Fibroblast of gingiva (primary cell): Measurements from ENCODE around the gene RRAD.
A peak's percentile ranks its signal among the peaks of the same experiment; 100 is the strongest.
"Not testable (repeated sequence)": the region's sequence is repeated elsewhere in the genome, so short reads cannot be mapped to it uniquely, and the experiment has no call there.

ENCODE experiments used
- DNase-seq: peaks from one replicate; pipeline ENCODE4 v3.0.0-alpha.2; 2011; ENCODE audit warnings: low read depth

RRAD gene

GRCh38 chr16:66900721-66901441 is 24.5 kb downstream of the RRAD start:
- DNase-seq = no peak

DNA sequence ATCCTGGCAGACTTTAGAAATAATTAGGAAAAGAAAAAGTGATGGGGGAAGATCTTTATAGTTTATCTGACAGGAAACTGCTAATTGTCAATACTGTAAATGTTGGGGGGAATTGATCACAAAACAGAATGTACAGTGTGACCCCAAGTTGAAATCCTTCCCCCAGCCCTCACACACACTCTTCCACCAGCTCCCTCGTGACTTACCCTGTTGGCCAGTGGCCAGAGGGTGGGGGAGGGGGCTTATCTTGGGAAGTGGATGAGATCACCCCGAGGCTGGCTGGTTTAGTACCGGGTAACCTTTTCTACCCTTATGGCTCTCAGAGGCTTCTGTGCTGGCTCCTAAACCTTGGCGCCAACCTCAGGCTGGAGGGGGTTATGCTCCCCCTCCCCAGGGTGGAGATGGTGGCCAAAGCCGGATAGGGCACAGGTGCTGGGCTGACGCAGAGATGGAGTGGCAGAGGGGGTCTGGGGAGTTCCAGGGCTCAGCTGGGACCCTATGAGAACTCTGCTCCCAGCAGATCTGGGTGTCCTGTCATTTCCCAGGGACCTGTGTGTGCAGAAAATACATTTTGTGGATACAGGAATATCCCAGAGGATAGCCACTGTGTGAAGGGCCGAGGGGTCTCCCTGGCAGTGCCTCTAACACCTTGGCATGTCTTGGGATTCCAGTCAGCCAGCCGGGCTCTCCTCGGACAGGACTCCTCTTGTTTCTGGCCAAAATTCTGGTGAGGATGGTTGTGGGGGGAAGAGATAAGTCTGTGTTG is 25.2 kb downstream of the RRAD start:
- DNase-seq = no peak

DNA sequence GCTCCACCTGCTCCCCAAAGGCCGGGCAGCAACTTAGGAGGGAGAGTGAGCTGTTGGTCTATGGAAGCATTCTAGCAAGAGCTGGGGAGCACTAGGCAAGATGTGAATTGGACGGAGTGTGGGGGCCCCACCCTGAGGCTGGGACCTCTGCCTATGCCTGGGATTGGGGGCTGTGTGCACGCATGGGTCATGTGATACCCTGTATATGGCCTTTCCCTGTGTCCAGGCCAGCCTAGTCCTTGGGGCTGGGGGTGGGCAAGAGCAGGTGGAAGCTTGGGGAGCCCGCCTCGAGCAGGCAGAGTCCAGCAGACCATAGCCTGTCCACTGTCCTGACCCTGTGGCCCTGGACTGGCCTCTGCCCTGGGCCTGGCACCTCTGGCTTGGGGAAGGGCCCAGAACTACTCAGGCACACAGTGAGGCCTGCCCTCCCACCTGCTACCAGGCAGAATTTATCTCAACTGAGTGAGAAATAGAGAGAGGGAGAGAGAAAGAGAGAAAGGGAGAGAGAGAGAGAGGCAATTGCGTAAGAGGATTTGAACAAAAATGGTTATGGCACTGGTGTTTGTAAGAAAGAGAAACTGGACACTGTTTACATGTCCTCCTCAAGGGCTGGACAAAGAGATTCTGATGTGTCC is 25.9 kb downstream of the RRAD start:
- peak; percentile 79 for DNase-seq

- DNase-seq = no peak
Observed at GRCh38 chr16:66898933-66899309, 26.4 kb downstream of the RRAD start.

DNA sequence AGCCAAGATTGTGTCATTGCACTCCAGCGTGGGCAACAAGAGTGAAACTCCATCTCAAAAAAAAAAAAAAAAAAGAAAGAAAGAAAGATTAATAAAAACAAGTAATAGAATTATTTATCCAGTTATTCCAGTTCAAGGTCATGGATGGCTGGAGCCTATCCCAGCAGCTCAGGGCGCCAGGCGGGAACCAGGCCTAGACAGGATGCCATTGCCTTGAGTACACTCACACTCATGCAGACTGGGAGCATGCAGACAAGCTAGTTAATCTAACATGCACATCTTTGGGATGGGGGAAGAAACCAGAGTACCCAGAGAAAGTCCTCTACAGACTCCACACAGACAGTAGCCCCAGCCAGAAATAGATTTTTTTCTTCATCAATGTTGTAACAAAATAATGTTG is 27.1 kb downstream of the RRAD start:
- peak; percentile 46 for DNase-seq

GRCh38 chr16:66896682-66897081 is 28.7 kb downstream of the RRAD start:
- DNase-seq = not testable (repeated sequence)

DNA sequence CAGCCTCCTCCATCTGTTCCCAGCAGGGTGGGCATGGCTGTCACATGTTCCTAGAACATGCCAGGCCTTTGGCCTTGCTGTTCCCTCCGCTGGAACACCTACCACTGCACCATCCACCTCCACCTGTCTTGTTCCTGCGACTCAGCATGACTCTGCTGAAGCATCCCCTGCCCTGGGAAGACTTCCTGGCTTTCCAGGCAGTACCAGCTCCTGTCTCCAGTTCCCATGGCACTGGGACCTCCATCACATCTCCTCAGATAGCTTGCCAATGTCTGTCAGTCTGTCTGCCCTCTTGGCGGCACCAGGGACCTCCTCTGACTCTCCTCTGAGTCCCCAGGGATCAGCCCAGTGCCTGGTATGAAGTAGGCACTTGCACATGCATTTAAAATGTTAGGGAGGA is 29.3 kb downstream of the RRAD start:
- no peak for DNase-seq

DNA sequence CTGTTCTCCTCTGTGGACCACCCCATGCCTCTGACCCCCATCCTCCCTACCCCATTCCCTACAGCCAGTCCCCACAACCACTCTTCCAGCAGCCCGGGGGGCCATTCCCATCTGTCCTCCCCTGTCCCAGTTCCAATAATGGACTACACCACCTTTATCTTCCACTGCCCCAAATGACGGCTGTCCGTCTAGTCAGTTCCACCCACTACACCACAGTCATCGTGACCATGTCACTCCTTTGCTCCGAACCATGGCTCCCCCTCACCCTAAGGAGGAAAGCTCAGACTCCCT is 29.7 kb downstream of the RRAD start:
- DNase-seq = no peak

DNA sequence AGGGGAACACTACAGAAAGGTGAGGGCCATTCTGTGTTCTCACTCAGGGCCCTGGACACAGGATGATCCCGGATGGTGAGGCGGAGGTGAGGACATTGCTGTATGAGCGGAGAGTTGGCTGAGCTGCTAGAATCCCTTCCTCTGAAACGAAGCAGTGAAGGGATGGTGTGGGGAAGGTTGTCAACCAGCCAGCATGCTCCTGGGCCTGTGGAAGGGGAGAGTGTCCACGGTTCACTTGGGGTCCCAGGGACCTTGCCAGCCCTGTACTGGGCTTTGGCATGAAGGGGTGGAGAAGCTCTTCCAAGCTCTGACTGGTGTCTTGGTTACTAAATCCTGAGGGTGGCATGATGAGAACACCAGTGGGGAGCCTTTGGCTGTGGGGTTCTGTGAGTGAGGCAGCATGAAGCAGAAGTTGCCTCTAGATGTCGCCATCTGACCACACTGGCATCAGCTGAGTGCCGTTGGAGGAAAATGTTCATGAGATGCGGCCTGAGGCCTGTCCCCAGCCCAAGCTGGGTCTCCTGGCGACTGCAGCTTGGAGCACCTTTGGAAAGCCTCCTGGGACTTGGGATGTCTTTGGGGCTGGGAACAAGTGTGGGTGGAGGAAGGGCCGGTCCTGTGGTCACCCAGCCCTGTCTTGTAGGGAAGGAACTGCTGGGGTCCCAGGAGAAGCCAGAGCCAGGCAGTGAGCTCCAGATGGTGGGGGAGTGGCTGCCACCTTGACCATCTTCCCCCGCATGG is 30.2 kb downstream of the RRAD start:
- peak; percentile 64 for DNase-seq

- no peak for DNase-seq
Observed at GRCh38 chr16:66894055-66894454, 31.3 kb downstream of the RRAD start.

GRCh38 chr16:66891797-66892196 is 33.5 kb downstream of the RRAD start:
- DNase-seq = no peak

- DNase-seq = no peak
Observed at GRCh38 chr16:66891360-66891759, 34.0 kb downstream of the RRAD start.

- no peak for DNase-seq
Observed at GRCh38 chr16:66890799-66891198, 34.5 kb downstream of the RRAD start.

DNA sequence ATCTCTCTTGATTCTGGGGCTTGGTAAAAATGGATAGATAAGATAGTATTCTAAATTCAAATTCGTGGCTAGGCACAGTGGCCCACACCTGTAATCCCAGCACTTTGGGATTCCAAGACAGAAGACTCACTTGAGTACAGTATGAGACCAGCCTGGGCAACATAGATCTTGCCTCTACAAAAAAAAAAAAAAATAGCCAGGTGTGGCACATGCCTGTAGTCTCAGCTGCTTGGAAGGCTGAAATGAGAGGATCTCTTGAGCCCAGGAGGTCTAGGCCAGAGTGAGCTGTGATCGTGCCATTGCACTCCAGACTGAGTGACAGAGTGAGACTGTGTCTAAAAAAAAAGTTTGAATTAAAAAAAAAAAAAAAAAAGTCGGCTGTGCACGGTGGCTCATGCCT is 35.7 kb downstream of the RRAD start:
- no peak for DNase-seq

DNA sequence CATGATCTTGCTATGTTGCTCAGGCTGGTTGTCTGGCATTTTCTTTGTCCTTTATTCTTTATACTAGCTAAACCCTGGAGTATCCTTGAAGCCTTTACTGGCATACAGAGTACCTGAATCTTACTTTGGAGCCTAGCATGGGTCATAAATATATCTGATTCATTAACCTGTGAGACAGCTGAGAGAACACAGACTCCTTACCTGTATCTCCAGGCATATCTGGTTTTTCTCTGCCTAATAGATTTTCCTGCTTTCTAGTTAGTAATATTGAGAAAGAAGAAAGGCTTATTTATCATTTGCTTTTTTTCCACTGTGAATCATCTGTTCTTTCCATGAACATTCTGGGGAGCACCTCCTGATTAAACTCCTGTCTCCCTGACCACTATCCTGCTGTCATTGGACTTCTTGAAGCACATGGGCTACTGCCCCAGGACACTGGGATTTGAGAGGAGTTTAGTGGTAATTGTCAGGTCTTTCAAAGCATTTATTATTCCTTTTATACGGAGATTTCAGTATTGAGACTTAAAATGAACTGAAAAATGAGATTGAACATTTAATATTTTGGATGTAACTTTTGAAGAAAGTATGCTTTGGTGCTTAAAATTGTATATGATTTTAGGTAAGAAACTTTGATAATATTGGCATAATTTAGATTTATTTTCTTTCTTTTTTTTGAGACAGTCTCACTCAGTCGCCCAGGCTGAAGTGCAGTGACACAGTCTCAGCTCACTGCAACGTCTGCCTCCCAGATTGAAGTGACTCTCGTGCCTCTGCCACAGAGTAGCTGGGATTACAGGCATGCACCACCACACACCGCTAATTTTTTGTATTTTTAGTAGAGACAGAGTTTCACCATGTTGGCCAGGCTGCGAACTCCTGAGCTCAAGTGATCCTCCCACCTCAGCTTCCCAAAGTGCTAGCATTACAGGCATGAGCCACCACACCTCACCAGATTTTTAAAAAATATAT is 36.4 kb downstream of the RRAD start:
- no peak for DNase-seq

DNA sequence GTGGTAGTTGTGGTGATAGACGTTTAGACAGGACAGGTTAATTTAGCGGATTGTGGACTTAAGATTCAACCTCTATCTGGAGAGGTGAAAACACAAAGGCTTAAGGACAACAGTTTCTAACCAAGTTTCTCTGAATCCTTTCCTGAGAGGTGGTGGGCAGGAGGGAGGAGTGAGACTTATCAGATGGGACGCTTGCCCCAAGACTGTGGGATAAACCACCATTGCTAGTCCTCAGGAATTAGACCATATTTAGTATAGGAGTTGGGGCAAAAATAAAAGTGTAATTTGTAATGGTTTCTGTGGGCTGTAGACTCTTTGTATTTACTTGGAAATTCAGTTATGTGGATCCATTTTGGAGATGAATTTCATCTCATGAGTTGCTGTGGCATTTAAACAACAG is 38.4 kb downstream of the RRAD start:
- no peak for DNase-seq

- DNase-seq = peak; percentile 50
Observed at GRCh38 chr16:66886321-66886720, 39.0 kb downstream of the RRAD start.

DNA sequence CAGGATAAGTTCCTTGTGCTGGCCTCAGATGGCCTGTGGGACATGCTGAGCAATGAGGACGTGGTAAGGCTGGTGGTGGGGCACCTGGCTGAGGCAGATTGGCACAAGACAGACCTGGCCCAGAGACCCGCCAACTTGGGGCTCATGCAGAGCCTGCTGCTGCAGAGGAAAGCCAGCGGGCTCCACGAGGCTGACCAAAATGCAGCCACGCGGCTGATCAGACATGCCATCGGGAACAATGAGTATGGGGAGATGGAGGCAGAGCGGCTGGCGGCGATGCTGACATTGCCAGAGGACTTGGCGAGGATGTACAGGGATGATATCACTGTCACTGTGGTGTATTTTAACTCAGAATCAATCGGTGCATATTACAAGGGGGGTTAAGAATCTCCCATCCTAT is 39.8 kb downstream of the RRAD start:
- no peak for DNase-seq

DNA sequence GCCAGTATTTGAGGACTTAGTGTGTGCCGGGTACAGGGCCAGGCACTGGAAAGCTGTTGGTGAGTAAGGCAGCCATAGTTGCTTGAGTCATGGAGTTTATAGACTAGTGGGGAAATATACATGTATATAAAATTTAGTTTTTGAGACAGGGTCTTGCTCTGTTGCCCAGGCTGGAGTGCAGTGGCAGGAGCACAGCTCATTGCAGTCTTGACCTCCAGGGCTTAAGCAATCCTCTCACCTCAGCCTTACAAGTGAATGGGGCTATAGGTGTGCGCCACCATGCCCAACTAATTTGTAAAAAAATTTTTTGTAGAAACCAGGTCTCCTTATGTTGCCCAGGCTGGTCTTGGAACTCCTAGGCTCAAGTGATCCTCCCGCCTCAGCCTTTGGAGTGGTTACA is 42.6 kb downstream of the RRAD start:
- DNase-seq = no peak

DNA sequence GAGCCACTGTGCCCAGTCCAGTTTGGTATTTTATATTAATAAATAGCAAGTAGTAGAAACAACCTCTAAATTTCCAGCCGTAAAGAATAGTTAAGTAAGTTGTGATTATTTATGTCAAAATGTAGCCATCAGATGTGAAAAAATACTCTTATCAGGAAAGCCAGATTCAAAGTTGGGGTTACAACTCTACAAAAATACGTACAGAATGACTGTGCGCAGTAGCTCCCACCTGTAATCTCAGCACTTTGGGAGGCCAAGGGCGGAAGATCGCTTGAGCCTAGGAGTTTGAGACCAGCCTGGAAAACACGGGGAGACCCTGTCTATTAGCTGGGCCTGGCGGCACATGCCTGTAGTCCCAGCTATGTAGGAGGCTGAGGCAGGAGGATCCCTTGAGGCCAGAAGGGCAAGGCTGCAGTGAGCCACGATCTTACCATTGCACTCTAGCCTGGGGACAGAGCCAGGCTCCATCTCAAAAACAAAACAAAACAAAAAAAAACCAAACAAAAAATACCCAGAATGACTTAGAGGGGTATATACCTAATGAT is 43.3 kb downstream of the RRAD start:
- no peak for DNase-seq

DNA sequence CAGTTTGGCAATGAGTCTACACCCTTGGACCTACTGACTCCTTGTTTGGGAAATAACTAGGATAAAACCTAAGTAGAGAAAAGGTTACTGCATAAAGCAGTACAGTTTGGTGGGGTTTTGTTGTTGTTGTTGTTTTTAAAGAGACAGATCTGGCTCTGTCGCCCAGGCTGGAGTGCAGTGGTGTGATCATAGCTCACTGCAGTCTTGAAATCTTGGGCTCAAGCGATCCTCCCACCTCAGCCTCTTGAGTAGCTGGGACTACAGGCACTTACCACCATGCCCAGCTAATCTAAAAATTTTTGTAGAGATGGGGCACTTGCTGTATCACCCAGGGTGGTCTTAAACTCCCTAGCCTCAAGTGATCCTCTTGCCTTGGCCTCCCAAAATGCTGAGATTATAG is 43.8 kb downstream of the RRAD start:
- no peak for DNase-seq
